ENCODE data around the gene TPRG1. TPM values are rescaled to one million over a fixed set of nuclear protein-coding genes. Genes with fewer than 3 reads are reported as not detected.

The TPRG1 gene
- total RNA-seq, 1 experiment from 2014 or later = 0.55 TPM

DNA sequence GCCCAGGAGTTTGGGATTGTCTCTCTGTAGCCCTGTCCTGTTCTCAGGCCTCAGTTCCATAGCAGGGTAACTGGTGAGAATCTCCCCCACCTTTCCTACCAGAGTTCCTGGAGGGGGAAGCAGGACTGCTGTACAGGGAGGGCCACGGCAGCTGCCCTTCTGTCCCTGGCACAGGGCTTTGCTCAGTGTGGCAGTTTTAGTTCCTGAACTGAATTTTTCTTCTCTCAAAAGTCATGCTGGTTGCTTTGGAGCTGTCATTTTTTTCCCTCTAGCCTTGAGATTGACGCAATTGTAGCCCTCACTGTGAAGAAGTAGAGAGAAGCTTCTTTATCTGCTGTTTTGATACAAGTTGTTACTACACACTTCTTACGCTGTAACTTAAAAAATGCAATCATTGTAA, 55.5 kb downstream of the TPRG1 start (continued):
- TF ChIP-seq, protein P1, sequence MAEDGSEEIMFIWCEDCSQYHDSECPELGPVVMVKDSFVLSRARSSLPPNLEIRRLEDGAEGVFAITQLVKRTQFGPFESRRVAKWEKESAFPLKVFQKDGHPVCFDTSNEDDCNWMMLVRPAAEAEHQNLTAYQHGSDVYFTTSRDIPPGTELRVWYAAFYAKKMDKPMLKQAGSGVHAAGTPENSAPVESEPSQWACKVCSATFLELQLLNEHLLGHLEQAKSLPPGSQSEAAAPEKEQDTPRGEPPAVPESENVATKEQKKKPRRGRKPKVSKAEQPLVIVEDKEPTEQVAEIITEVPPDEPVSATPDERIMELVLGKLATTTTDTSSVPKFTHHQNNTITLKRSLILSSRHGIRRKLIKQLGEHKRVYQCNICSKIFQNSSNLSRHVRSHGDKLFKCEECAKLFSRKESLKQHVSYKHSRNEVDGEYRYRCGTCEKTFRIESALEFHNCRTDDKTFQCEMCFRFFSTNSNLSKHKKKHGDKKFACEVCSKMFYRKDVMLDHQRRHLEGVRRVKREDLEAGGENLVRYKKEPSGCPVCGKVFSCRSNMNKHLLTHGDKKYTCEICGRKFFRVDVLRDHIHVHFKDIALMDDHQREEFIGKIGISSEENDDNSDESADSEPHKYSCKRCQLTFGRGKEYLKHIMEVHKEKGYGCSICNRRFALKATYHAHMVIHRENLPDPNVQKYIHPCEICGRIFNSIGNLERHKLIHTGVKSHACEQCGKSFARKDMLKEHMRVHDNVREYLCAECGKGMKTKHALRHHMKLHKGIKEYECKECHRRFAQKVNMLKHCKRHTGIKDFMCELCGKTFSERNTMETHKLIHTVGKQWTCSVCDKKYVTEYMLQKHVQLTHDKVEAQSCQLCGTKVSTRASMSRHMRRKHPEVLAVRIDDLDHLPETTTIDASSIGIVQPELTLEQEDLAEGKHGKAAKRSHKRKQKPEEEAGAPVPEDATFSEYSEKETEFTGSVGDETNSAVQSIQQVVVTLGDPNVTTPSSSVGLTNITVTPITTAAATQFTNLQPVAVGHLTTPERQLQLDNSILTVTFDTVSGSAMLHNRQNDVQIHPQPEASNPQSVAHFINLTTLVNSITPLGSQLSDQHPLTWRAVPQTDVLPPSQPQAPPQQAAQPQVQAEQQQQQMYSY (CRISPR knock-in tag; IDR thresholded peaks at IDR 0.05) = no peak
- TF ChIP-seq JUN (CRISPR knock-in tag; IDR thresholded peaks at IDR 0.05) = no peak

DNA sequence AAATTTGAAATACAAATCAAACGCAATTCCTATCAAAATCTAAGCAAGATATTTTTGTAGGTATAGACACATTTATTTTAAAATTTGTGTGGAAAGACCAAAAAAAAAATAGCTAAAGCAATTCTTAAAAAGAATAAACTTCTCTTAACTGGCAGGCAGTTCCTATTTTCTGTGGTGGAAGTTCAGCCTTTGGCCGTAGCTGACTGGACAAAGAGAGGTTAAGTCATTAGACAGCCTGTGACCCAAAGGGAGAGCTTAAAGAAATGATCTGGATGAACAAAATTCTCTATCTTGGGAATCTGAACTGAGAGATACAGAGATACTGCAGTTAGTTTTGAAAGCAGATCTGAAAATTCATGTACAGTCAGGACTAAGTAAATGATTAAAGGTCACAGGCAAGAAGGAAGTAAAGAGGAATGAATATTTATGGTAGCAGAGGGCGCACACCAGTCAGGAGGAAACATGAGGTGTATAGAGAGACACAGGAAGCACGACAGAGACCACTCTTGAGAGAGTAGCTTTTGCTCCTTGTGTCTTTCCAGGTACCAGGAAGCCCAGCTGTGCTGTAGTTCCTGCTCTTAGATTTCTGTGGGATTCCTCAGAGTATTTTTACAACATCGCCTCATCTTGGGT, 57.5 kb downstream of the TPRG1 start:
- no peaks in the 10 kb centered on the region for H3K9me3 Mint-ChIP-seq
- H3K27me3 Mint-ChIP-seq (ENCODE audit: low read depth) = no peaks in the 10 kb centered on the region; the same call in 1 of the 2 replicates
- no peak overlapping the region for H3K4me3 Mint-ChIP-seq
- CTCF ChIA-PET = no interaction called here
- H3K36me3 Mint-ChIP-seq = no peaks in the 10 kb centered on the region
- POLR2A ChIA-PET = no interaction called here
- ATAC-seq (peak; percentile 27; the same call in 1 of the 2 replicates), DNase-seq (ENCODE audit: low spot score) (no peak)
- H3K27ac Mint-ChIP-seq = no peak overlapping the region
- peaks cover 10% of the 10 kb centered on the region for H3K4me1 Mint-ChIP-seq
- TF ChIP-seq RORB (CRISPR knock-in tag; IDR thresholded peaks at IDR 0.05) (no peak), ZNF423 (CRISPR knock-in tag; IDR thresholded peaks at IDR 0.05) (no peak)
- TF ChIP-seq, protein P2, sequence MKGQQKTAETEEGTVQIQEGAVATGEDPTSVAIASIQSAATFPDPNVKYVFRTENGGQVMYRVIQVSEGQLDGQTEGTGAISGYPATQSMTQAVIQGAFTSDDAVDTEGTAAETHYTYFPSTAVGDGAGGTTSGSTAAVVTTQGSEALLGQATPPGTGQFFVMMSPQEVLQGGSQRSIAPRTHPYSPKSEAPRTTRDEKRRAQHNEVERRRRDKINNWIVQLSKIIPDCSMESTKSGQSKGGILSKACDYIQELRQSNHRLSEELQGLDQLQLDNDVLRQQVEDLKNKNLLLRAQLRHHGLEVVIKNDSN (CRISPR knock-in tag; IDR thresholded peaks at IDR 0.05) = no peak

DNA sequence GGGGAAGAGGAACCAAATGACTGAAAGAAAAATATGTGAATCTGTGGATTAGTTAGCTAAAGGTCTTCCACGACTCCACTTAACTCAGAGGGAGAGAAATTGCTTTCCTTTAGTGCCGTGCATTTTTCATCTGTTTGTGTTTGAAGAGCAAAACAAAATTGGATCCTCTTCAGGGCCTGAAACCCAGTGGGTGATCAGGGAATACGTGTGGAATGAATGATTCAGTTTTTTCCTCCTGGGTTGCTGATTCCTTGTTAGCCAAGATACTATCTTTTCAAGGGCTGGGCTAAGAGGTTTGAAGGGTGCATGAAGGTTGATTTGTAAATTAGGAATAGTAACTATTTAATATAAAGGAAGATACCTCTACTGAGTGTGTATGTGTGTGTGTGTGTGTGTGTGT, 61.0 kb downstream of the TPRG1 start:
- POLR2A ChIA-PET = no interaction called here
- Mint-ChIP-seq H3K36me3 (no peaks in the 10 kb centered on the region), H3K9me3 (no peaks in the 10 kb centered on the region), H3K27ac (no peak overlapping the region), H3K27me3 (ENCODE audit: low read depth) (no peaks in the 10 kb centered on the region; the same call in 1 of the 2 replicates), H3K4me1 (peaks cover 8% of the 10 kb centered on the region), H3K4me3 (no peak overlapping the region)
- ATAC-seq = no peak
- TF ChIP-seq, protein P3, sequence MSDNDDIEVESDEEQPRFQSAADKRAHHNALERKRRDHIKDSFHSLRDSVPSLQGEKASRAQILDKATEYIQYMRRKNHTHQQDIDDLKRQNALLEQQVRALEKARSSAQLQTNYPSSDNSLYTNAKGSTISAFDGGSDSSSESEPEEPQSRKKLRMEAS (CRISPR knock-in tag; IDR thresholded peaks at IDR 0.05) = no peak
- TF ChIP-seq ZNF121 (CRISPR knock-in tag; IDR thresholded peaks at IDR 0.05) (no peak), MYBL2 (CRISPR knock-in tag; IDR thresholded peaks at IDR 0.05) (no peak), ZNF423 (CRISPR knock-in tag; IDR thresholded peaks at IDR 0.05) (no peak), ZNF671 (CRISPR knock-in tag; IDR thresholded peaks at IDR 0.05) (no peak)
- TF ChIP-seq, protein P4, sequence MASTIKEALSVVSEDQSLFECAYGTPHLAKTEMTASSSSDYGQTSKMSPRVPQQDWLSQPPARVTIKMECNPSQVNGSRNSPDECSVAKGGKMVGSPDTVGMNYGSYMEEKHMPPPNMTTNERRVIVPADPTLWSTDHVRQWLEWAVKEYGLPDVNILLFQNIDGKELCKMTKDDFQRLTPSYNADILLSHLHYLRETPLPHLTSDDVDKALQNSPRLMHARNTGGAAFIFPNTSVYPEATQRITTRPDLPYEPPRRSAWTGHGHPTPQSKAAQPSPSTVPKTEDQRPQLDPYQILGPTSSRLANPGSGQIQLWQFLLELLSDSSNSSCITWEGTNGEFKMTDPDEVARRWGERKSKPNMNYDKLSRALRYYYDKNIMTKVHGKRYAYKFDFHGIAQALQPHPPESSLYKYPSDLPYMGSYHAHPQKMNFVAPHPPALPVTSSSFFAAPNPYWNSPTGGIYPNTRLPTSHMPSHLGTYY (CRISPR knock-in tag; IDR thresholded peaks at IDR 0.05) = no peak
- TF ChIP-seq, protein P5, sequence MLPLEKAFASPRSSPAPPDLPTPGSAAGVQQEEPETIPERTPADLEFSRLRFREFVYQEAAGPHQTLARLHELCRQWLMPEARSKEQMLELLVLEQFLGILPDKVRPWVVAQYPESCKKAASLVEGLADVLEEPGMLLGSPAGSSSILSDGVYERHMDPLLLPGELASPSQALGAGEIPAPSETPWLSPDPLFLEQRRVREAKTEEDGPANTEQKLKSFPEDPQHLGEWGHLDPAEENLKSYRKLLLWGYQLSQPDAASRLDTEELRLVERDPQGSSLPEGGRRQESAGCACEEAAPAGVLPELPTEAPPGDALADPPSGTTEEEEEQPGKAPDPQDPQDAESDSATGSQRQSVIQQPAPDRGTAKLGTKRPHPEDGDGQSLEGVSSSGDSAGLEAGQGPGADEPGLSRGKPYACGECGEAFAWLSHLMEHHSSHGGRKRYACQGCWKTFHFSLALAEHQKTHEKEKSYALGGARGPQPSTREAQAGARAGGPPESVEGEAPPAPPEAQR (CRISPR knock-in tag; IDR thresholded peaks at IDR 0.05) = no peak
- TF ChIP-seq, protein P2 (CRISPR knock-in tag; IDR thresholded peaks at IDR 0.05) = no peak
- TF ChIP-seq, protein P6, sequence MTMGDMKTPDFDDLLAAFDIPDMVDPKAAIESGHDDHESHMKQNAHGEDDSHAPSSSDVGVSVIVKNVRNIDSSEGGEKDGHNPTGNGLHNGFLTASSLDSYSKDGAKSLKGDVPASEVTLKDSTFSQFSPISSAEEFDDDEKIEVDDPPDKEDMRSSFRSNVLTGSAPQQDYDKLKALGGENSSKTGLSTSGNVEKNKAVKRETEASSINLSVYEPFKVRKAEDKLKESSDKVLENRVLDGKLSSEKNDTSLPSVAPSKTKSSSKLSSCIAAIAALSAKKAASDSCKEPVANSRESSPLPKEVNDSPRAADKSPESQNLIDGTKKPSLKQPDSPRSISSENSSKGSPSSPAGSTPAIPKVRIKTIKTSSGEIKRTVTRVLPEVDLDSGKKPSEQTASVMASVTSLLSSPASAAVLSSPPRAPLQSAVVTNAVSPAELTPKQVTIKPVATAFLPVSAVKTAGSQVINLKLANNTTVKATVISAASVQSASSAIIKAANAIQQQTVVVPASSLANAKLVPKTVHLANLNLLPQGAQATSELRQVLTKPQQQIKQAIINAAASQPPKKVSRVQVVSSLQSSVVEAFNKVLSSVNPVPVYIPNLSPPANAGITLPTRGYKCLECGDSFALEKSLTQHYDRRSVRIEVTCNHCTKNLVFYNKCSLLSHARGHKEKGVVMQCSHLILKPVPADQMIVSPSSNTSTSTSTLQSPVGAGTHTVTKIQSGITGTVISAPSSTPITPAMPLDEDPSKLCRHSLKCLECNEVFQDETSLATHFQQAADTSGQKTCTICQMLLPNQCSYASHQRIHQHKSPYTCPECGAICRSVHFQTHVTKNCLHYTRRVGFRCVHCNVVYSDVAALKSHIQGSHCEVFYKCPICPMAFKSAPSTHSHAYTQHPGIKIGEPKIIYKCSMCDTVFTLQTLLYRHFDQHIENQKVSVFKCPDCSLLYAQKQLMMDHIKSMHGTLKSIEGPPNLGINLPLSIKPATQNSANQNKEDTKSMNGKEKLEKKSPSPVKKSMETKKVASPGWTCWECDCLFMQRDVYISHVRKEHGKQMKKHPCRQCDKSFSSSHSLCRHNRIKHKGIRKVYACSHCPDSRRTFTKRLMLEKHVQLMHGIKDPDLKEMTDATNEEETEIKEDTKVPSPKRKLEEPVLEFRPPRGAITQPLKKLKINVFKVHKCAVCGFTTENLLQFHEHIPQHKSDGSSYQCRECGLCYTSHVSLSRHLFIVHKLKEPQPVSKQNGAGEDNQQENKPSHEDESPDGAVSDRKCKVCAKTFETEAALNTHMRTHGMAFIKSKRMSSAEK (CRISPR knock-in tag; IDR thresholded peaks at IDR 0.05; ENCODE audit: borderline replicate concordance) = no peak
- DNase-seq (ENCODE audit: low spot score) = no peak
- CTCF ChIA-PET = interaction anchor here (1.0 to 1.6 kb wide), 9 partner anchors 15 to 1494 kb away, joined by 3 to 9 read pairs (median 4); no protein-coding TSS in a partner anchor
